ENCODE measurements around the gene BTLA.

Gene BTLA

GRCh38 chr3:112425858-112426750, 73.2 kb downstream of the BTLA start:
- no peaks in the 10 kb centered on the region for H3K9me3 ChIP-seq (ENCODE audit: control insufficient read depth, insufficient read depth, low read depth, low read length)
- POLR2A ChIA-PET: no interaction called here
- no peaks in the 10 kb centered on the region for H3K4me1 ChIP-seq (ENCODE audit: control insufficient read depth, insufficient read depth, low read length)
- H3K36me3 ChIP-seq (ENCODE audit: control insufficient read depth in 2 of 2, insufficient read depth in 1 of 2, low read length in 2 of 2): no peaks in the 10 kb centered on the region
- TF ChIP-seq ZBTB1 (tag by site-specific recombination; IDR thresholded peaks at IDR 0.05) (no peak), YY2 (tag by site-specific recombination; IDR thresholded peaks at IDR 0.05) (no peak), ZNF391 (tag by site-specific recombination; IDR thresholded peaks at IDR 0.05; ENCODE audit: borderline replicate concordance, low read depth) (no peak), REST (tag by site-specific recombination; IDR thresholded peaks at IDR 0.05) (no peak), HOXA7 (CRISPR knock-in tag; IDR thresholded peaks at IDR 0.05; ENCODE audit: borderline replicate concordance) (no peak)
- H3K27ac ChIP-seq (ENCODE audit: extremely low read depth, low read depth, low read length): no peak overlapping the region
- CTCF ChIA-PET: no interaction called here
- H3K4me3 ChIP-seq (ENCODE audit: low read depth, low read length): no peak overlapping the region

GRCh38 chr3:112425382-112425781, 73.9 kb downstream of the BTLA start:
- ChIA-PET POLR2A (no interaction called here), CTCF (no interaction called here)
- TF ChIP-seq YY2 (tag by site-specific recombination; IDR thresholded peaks at IDR 0.05) (no peak), ZNF449 (tag by site-specific recombination; IDR thresholded peaks at IDR 0.05) (no peak), ZNF10 (tag by site-specific recombination; IDR thresholded peaks at IDR 0.05) (no peak), FEZF1 (tag by site-specific recombination; IDR thresholded peaks at IDR 0.05) (no peak), ZNF274 (IDR thresholded peaks at IDR 0.05; ENCODE audit: low read length) (no peak), ZNF274 (tag by site-specific recombination; IDR thresholded peaks at IDR 0.05; ENCODE audit: borderline replicate concordance) (no peak), CTCF (tag by site-specific recombination; IDR thresholded peaks at IDR 0.05) (no peak)
- Histone ChIP-seq H3K9me3 (ENCODE audit: control insufficient read depth, insufficient read depth, low read depth, low read length) (no peaks in the 10 kb centered on the region), H3K4me1 (ENCODE audit: control insufficient read depth, insufficient read depth, low read length) (no peaks in the 10 kb centered on the region), H3K36me3 (ENCODE audit: control insufficient read depth in 2 of 2, insufficient read depth in 1 of 2, low read length in 2 of 2) (no peaks in the 10 kb centered on the region), H3K27ac (ENCODE audit: extremely low read depth, low read depth, low read length) (no peak overlapping the region), H3K4me3 (ENCODE audit: low read depth, low read length) (no peak overlapping the region)

GRCh38 chr3:112424394-112424793, 74.9 kb downstream of the BTLA start:
- CTCF ChIA-PET: no interaction called here
- Histone ChIP-seq H3K4me1 (ENCODE audit: control insufficient read depth, insufficient read depth, low read length) (no peaks in the 10 kb centered on the region), H3K4me3 (ENCODE audit: low read depth, low read length) (no peak overlapping the region), H3K36me3 (ENCODE audit: control insufficient read depth in 2 of 2, insufficient read depth in 1 of 2, low read length in 2 of 2) (no peaks in the 10 kb centered on the region), H3K27ac (ENCODE audit: extremely low read depth, low read depth, low read length) (no peak overlapping the region), H3K9me3 (ENCODE audit: control insufficient read depth, insufficient read depth, low read depth, low read length) (no peaks in the 10 kb centered on the region)
- POLR2A ChIA-PET: no interaction called here
- no peak for TF ChIP-seq SP7 (tag by site-specific recombination; IDR thresholded peaks at IDR 0.05)
- TF ChIP-seq ZNF37A (tag by site-specific recombination; IDR thresholded peaks at IDR 0.05): no peak
- TF ChIP-seq ZSCAN4 (tag by site-specific recombination; IDR thresholded peaks at IDR 0.05): no peak
- no peak for TF ChIP-seq ZNF701 (tag by site-specific recombination; IDR thresholded peaks at IDR 0.05)
- TF ChIP-seq ZBTB49 (tag by site-specific recombination; IDR thresholded peaks at IDR 0.05; ENCODE audit: low read depth): no peak
- no peak for TF ChIP-seq KLF8 (tag by site-specific recombination; IDR thresholded peaks at IDR 0.05)
- TF ChIP-seq ZFP3 (tag by site-specific recombination; IDR thresholded peaks at IDR 0.05; ENCODE audit: low read depth): no peak
- TF ChIP-seq ZNF629 (tag by site-specific recombination; IDR thresholded peaks at IDR 0.05): no peak
- no peak for TF ChIP-seq KLF16 (tag by site-specific recombination; IDR thresholded peaks at IDR 0.05)
- TF ChIP-seq ZNF155 (tag by site-specific recombination; IDR thresholded peaks at IDR 0.05): no peak
